HFF-Myc (cell line): ENCODE results near the gene ADSS1.

ENCODE experiments used
- DNase-seq: peaks from one replicate; pipeline ENCODE4 v3.0.0-alpha.2; 2011; ENCODE audit warnings: low read depth; ENCODE audit errors: extremely low read depth
- H3K4me3 ChIP-seq: replicated peaks from 2 replicates; pipeline ENCODE4 v1.5.1; 2011; ENCODE audit warnings: low read depth, mild to moderate bottlenecking, control low read depth, low read length
- CTCF ChIP-seq: IDR thresholded peaks from 2 replicates; pipeline ENCODE4 v1.5.1; 2012; ENCODE audit warnings: mild to moderate bottlenecking, low read depth, low read length, control low read depth; ENCODE audit errors: missing control alignments

The ADSS1 gene

GRCh38 chr14:104732931-104733681 is 9.1 kb downstream of the ADSS1 start:
- no peak for TF ChIP-seq CTCF
- H3K4me3 ChIP-seq, result no peak overlapping the region
- DNase-seq, result no peak

GRCh38 chr14:104734051-104734587 is 10.1 kb downstream of the ADSS1 start:
- DNase-seq, result no peak
- H3K4me3 ChIP-seq, result no peak overlapping the region
- TF ChIP-seq CTCF, result no peak

- no peak for DNase-seq
- no peak for TF ChIP-seq CTCF
- no peak overlapping the region for H3K4me3 ChIP-seq
Observed at GRCh38 chr14:104734601-104734990, 10.6 kb downstream of the ADSS1 start.

- H3K4me3 ChIP-seq, result no peak overlapping the region
- no peak for TF ChIP-seq CTCF
- no peak for DNase-seq
Observed at GRCh38 chr14:104734991-104735779, 11.2 kb downstream of the ADSS1 start.

GRCh38 chr14:104735830-104736642 is 12.0 kb downstream of the ADSS1 start:
- H3K4me3 ChIP-seq, result no peak overlapping the region
- TF ChIP-seq CTCF, result no peak
- no peak for DNase-seq

- no peak for DNase-seq
- no peak for TF ChIP-seq CTCF
- H3K4me3 ChIP-seq, result no peak overlapping the region
Observed at GRCh38 chr14:104738375-104739019, 14.5 kb downstream of the ADSS1 start.
